Measurements from ENCODE around the gene FNBP1L. TPM values are rescaled to one million over a fixed set of nuclear protein-coding genes. Genes with fewer than 3 reads are reported as not detected.
A peak's percentile ranks its signal among the peaks of the same experiment; 100 is the strongest.

The FNBP1L gene
- total and polyA plus RNA-seq, 9 of the 15 experiments (the other 6 are each of a cell fraction or from before 2014, with no cell fraction given), result 1.4 to 6.9 (median 5.9) TPM

- TF ChIP-seq BDP1 (IDR thresholded peaks at IDR 0.05; ENCODE audit: insufficient read depth, insufficient read length) (no peak), ZKSCAN3 (CRISPR knock-in tag; IDR thresholded peaks at IDR 0.05) (peak; percentile 91), DMBX1 (CRISPR knock-in tag; IDR thresholded peaks at IDR 0.05; ENCODE audit: borderline replicate concordance) (no peak), CBX3 (IDR thresholded peaks at IDR 0.05; ENCODE audit: borderline replicate concordance in 1 of 2, low read length in 2 of 2) (no peak), ZNF121 (CRISPR knock-in tag; conservative IDR thresholded peaks at IDR 0.05) (no peak), GATA2 (CRISPR knock-in tag; IDR thresholded peaks at IDR 0.05) (no peak), SOX6 (IDR thresholded peaks at IDR 0.05) (no peak), DPF2 (IDR thresholded peaks at IDR 0.05) (no peak), KHSRP (IDR thresholded peaks at IDR 0.05) (no peak), TAF1 (IDR thresholded peaks at IDR 0.05; ENCODE audit: control insufficient read depth, extremely low read depth, insufficient read depth, low read length, severe bottlenecking) (peak; percentile 71), CBX1 (IDR thresholded peaks at IDR 0.05; ENCODE audit: low read depth) (0 out of 2 replicates have a peak, but pooled peaks have one; percentile 35), ELF4 (CRISPR knock-in tag; IDR thresholded peaks at IDR 0.05) (no peak), REST (IDR thresholded peaks at IDR 0.05; ENCODE audit: borderline replicate concordance) (no peak), REST (CRISPR knock-in tag; IDR thresholded peaks at IDR 0.05; ENCODE audit: low read depth) (no peak), NR1H2 (CRISPR knock-in tag; IDR thresholded peaks at IDR 0.05) (no peak), EGR1 (conservative IDR thresholded peaks at IDR 0.05) (peak; percentile 58), SIN3A (IDR thresholded peaks at IDR 0.05; ENCODE audit: borderline replicate concordance in 2 of 2, control insufficient read depth in 1 of 2, low read depth in 2 of 2, low read length in 2 of 2) (0 out of 4 replicates have a peak, but pooled peaks of 1 of the 2 experiments have one; percentile 48), EZH2 (IDR thresholded peaks at IDR 0.05; ENCODE audit: borderline replicate concordance, low read depth, low read length) (no peak)
Observed at GRCh38 chr1:93447481-93448291, at the start of gene FNBP1L (continued).
